Measurements from ENCODE around the gene RPL23. TPM values are rescaled to one million over a fixed set of nuclear protein-coding genes. Genes with fewer than 3 reads are reported as not detected.

Gene RPL23
- total RNA-seq, 1 experiment from 2014 or later = 2,873 TPM

DNA sequence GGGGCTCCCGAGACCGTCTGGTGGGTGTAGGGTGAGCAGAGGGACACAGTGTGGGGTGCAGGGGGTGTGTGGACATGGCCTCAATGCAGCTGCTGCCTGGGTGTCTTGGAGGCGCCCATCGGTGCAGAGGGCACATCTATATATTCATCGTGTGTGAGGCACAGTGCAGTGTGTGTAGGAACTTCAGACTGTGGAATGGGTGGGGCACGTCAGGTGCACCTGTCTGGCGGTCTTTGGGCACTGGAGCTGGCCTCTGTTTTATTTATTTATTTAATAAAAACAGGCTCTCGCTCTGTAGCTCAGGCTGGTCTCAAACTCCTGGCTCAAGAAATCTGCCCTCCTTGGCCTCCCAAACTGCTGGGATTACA is 33.1 kb upstream of the RPL23 start:
- DNase-seq (ENCODE audit: low read depth, low spot score) = no peak
- in situ Hi-C loops (cut with HindIII; ENCODE audit: low pct_unique_long_range_greater_than_20kb, low sequenced_read_pairs) = no loop called here

DNA sequence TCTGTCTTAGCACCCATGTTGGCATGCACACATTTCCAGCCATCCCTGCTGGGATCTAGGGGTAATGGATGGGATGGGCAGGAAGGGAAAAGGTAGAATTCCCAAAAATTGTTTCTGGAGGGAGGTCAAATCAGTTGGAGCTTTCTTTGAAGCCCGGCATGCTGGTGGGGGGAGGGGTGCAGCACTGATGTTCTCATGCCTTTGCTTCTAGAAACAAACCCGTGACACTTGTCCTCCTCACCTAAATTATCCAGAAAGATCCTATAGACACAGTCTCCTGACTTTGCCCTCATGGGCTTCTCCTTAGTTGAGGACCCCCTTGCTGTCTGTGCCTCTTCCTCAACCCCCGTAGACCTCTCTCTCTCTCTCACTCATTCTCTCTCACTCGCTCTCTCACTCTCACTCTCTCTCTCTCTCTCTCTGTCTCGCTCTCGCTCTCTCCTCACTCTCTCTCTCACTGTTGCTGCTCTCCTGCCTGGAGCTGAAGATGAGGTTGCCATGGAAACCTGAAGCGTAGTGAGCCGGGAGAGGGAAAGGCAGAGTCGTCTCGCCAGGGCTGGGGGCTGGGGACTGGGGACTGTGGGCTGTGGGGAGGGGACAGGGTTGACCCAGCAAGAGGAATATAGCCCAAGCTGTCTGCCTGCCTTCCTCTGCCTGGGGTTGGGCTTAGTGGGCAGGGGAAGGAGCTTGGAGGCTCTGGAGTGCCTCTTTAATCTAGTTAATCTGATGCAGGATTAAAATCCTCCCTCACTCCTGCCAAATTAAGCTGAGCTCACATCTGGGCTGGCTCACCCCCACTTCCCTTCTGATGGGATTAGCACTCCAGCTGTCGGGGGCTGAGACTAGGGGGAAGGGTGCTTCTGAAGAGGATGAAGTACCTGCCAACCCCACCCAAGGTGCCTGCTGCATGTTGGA is 32.5 kb upstream of the RPL23 start:
- in situ Hi-C loops (cut with HindIII; ENCODE audit: low pct_unique_long_range_greater_than_20kb, low sequenced_read_pairs) = no loop called here
- no peak for DNase-seq (ENCODE audit: low read depth, low spot score)

DNA sequence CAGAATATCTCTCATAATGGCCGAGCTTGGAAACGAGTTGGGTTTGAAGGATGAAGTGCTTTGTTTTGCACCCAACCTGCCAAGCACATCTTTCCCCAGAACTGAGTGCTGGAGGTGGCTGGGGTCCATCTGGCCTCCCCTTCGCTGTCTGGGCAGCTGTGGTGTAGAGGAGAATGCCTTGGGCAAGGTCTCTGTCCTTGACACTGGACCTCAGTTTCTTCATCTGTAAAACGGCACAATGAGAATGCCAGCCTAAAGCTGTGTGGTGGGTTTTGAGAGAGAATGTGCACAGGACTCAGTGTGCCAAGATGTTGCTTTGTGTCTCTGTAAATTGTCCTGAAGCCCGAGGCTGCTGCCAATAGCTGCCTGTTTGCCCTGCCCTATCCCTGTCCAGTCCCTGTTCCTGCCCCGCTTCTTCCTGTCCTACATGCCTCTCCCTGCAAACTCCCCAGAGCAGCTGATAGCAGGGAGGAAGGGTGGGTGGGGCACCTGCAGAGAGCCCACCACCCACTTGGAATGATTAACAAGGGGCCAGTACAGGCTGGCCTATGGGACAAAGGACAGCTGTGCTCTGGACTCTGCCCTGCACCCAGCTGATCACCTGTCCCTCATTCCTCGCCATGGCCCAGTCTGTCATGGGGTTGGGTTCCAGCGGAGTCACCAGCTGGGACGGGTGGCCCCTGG is 31.7 kb upstream of the RPL23 start:
- DNase-seq (ENCODE audit: low read depth, low spot score) = no peak
- in situ Hi-C loops (cut with HindIII; ENCODE audit: low pct_unique_long_range_greater_than_20kb, low sequenced_read_pairs) = no loop called here

DNA sequence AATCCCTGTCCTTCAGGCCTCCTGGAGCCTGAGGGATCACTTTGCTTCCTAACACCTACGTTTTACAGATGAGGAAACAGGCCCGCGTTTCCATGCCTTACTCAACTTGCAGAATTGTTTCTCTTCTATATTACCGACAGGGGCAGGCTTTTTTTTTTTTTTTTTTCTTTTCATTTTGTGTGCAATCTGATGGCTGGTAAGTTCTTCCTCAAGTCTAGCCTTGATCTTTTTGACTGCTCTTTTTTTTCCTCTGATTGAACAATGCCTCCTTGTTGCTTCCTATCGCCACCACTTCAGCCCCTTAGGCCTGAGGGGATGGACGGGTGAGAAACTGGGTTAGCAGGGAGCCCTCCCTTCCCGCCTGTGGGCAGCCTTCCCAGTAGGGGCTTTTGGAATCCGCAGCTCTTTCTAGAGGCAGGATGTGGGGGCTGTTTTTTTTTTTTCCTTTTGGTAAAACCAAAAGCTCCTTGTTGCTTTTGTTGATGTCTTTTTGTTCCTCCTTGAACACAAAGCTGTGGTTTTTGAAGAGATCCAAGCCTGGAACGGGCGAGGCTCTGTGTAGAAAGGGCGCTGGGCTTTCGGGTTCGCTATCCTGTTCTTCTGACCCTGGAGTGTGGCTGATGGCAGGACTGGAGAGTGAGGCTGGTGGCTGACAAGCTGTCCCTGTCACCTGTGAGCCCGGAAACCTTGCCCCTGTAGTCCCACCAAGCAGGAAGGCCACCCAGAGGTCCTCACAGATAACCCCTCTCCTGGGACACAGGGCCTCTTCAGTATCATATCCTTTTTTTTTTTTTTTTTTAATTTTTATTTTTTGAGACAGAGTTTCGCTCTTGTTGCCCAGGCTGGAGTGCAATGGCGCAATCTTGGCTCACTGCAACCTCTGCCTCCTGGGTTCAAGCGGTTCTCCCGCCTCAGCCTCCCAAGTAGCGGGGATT is 30.3 kb upstream of the RPL23 start:
- DNase-seq (ENCODE audit: low read depth, low spot score) = peak; percentile 95
- in situ Hi-C loops (cut with HindIII; ENCODE audit: low pct_unique_long_range_greater_than_20kb, low sequenced_read_pairs) = no loop called here

DNA sequence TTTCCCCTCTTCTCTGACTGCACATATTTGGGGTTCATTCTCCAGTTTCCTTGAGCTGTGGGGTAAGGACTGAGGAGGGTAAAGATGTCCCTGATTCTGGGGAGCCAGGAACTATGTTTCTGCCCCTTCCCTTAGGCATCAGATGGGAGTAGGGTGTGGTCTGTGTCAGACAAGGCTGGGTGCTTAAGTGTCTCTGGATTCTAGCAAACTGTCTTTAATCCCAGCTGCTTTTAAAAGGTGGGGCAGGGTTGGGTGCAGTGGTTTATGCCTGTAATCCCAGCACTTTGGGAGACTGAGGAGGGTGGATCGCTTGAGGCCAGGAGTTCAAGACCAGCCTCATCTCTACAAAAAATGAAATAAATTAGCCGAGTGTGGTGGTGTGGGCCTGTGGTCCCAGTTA is 29.3 kb upstream of the RPL23 start:
- in situ Hi-C loops (cut with HindIII; ENCODE audit: low pct_unique_long_range_greater_than_20kb, low sequenced_read_pairs) = no loop called here
- no peak for DNase-seq (ENCODE audit: low read depth, low spot score)

DNA sequence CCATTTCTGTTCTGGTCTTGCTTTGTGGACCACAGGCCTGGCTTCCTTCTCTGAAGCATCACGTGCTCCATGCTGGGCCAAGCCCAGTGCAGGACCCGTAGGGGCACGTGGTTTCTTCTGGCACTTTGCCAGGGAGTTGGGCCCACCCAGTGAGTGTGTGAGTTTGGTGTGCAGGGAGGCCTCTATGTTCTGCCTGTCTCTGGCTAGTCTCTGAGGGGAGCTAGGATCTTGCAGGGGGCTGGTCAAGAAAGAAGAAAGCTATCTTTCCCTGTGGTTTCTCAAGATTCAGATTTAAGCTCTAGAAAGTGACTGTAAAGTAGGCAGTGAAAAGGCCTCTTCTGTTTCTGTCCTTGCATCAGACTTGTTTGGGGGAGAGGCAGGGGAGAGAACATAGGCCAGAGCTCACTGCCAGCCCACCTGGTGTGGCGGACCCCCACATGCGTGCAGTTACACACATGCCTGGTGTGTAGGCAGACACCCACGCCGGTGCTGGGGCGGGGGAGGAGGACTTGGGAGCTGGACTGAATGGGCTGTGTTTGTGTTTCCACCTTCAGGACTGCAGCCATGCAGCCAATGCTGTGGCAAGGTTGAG is 28.2 kb upstream of the RPL23 start:
- in situ Hi-C loops (cut with HindIII; ENCODE audit: low pct_unique_long_range_greater_than_20kb, low sequenced_read_pairs) = no loop called here
- DNase-seq (ENCODE audit: low read depth, low spot score) = peak; percentile 68

DNA sequence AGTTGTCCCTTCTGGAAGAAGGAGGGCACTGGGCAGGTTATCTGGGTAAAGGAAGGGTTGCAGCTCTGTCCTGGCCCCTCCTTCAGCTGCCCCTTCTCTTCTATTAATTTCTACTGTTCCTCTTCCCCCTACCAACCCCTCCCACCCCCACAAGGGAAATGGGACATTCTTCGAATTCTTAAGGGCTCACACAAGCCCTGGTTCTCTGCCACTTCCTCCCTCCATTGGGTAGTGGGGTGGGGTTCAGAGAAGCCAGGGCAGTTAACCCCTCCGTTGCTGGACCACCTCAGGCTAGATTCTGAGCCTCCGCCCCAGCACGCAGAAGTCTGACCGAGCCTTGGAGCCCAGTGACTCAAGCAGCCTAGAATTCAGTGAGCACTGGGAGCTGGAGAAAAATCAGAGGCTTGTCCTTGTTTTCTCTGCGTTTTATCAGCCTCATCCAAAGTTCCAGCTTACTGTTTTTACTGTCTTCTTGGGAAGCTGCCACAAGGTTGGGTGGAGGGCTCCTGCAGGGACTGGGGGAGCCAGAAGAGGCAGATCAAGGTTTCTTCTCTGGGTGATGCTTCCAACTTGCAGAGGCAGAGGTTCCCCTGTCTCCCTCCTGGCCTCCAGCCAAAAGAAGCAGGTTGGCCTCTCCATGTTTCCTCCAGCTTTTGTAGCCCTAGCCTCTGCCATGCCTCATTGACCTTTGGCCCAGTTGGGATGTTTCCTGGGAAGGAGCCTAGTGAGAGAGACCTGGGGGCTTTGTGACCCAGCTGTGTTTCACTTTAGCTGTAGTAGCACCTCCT is 26.6 kb upstream of the RPL23 start:
- DNase-seq (ENCODE audit: low read depth, low spot score) = peak; percentile 43
- in situ Hi-C loops (cut with HindIII; ENCODE audit: low pct_unique_long_range_greater_than_20kb, low sequenced_read_pairs) = no loop called here

DNA sequence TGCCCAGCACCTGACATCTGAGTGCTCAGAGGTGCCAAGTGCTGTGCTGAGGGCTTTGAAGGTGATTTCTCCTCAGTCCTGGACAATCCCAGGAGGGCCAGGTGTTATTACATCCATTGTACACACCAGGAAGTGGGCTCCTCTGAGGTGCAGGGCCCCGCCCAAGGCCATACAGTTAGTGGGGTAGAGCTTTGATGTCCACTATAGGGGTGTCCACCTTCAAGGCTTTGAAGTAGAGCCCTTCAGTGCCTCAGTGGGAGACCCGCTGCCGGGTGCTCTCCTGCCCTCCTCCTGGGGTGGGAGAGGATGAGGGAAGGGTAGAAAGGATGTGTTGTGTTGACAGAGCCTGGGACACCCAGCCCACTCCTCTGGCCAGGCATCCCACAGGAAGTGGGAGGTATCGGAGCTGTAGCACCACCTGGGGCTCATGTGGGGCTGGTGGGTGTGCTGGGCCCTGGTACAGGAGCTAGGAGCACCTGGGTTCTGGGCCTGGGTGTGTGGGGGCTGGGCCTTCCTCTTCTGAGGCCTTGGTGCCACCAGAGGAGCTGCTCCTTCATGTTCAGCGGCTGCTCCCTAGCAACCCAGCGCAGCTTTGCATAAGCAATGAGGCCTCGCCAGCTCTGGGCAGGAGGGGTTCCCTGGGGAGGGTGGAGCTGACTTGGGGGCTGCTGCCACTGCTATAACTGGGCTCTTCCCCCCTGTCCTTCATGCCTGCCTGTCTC is 23.8 kb upstream of the RPL23 start:
- in situ Hi-C loops (cut with HindIII; ENCODE audit: low pct_unique_long_range_greater_than_20kb, low sequenced_read_pairs) = no loop called here
- no peak for DNase-seq (ENCODE audit: low read depth, low spot score)

DNA sequence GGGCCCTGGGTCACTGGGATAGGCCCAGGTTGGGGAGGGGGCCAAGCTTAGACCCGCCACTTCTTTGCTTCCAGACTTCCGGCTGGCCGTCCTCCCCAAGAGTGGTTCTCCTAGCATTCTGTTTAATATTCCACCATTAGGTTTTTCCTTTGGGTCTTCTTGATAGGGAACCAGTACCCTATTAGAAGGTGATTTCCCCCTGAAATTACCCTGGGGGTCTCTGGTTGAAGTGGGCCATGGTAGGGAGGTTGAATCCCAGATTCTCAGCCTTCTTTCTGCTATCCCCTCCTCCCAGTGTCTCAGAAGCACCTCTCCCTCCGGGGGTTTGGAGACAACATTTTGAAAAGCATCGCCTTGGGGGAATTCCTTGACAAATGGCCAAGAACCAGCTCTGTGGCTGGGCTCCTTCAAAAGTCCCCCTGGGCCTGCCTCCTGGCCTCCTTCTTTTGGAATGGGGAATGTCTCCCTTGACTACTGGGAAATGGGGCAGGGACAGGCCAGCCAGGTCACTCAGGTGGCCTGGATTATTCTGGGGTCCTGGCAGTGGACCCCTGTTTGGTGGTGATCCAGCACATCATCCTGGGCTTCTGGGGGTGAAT is 22.1 kb upstream of the RPL23 start:
- in situ Hi-C loops (cut with HindIII; ENCODE audit: low pct_unique_long_range_greater_than_20kb, low sequenced_read_pairs) = no loop called here
- no peak for DNase-seq (ENCODE audit: low read depth, low spot score)

DNA sequence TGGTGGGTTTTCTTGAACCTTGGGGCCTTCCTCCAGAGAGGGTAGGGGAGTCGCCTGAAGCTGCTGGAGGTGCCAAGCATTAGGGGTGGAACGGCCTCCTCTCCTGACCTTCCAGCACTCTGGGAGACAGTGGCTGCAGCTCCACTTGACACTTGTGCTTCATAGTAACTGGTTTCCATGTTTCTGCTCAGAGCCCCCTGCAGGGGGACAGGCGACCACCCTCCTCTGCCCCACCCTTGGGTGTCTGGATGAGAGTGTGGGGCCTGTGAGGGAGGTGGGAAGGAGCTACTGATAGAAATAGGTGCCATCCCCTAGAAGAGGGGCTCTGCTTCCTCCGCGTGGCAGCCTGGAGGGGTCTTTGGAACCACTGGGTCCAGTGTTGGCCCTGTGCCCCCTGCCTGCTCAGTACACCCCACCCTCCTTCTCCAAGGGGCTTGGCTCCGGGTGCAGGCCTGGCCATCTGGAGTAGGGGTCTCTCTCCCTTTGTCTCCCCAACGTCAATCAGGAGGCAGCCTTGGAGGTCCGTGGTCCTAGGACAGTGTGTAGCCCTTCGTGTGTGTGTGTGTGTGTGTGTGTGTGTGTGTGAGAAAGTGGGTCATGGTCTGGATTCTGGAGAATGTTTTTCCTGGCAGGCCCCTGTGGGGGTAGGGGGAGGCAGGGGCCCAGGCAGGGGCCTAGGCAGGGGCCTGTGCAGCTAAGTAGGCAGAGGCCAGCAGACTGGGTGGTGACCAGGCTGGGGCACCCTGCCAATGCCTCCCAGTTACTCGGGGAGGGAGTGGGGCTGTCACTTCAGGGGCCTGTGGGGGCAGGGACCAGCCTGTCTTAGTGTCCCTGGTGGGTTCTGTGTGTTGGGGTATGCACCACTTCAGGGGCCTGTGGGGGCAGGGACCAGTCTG is 21.2 kb upstream of the RPL23 start:
- in situ Hi-C loops (cut with HindIII; ENCODE audit: low pct_unique_long_range_greater_than_20kb, low sequenced_read_pairs) = no loop called here
- DNase-seq (ENCODE audit: low read depth, low spot score) = no peak

DNA sequence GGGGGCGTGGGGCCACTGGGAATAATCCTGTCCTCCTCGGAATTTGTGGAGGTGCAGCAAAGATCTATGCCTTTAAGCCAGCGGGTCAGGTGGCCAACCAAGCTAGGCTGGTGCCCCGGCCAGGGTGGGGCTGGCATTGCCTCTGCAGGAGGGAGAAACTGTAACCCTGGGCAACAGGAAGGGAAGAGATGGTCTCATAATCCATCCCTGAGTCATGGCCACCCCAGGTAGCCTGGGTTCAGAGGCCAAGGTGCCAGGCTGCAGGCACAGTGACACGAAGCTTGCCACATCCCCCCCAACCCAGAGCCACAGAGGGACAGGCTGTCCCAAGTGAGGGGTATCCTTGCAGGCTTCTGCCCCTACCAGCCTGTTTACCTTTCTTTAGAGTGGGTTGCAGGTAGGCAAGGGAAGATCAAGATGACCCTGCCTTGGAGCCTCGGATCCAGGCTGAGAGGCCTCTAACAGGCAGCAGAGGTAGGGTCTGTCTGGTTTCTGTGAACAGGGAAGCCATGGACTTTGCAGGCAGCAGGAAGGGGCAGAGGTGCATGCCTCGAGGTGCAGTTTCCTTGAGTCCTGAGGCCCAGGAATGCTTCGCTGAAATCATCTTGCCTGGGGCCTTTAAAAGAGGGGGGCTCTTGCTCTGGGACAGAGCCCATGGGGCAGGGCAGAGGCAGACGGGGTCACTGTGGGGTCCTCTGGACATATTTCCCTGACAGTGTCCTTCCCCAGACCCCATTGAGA is 20.3 kb upstream of the RPL23 start:
- in situ Hi-C loops (cut with HindIII; ENCODE audit: low pct_unique_long_range_greater_than_20kb, low sequenced_read_pairs) = no loop called here
- DNase-seq (ENCODE audit: low read depth, low spot score) = no peak

DNA sequence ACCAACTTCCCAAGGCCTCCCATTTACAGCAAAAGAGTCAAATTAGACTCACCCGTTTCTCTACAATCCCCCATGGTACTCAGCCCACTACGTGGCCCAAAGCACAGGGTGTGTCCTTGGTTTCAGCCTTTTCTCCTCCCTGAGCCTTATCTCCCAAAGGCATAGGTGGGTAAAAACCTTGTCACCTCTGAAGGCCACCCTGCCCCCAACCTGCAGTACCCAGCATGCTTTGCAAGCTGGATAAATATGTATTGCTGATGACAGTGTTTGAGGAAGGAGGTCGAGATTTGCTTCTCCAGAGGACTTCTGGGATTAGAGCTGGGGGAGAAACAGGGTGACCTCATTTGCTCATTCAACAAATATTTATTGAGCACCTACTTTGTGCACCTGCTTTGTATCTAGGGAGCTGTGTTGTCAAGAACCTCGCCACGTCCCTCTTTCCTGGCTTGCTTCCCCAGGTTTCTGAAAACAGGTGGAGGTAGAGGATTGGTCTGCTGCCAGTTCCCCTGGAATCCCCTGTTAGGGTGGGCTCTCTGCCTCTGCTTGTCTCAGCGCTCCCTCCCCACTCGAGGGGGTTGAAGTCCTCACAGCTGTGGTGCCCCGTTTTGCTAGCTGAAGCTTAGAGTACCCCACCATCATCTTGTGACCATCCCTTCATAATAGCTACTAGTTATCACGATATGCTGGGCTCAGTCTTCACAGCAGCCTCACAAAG is 19.3 kb upstream of the RPL23 start:
- no peak for DNase-seq (ENCODE audit: low read depth, low spot score)
- in situ Hi-C loops (cut with HindIII; ENCODE audit: low pct_unique_long_range_greater_than_20kb, low sequenced_read_pairs) = no loop called here

DNA sequence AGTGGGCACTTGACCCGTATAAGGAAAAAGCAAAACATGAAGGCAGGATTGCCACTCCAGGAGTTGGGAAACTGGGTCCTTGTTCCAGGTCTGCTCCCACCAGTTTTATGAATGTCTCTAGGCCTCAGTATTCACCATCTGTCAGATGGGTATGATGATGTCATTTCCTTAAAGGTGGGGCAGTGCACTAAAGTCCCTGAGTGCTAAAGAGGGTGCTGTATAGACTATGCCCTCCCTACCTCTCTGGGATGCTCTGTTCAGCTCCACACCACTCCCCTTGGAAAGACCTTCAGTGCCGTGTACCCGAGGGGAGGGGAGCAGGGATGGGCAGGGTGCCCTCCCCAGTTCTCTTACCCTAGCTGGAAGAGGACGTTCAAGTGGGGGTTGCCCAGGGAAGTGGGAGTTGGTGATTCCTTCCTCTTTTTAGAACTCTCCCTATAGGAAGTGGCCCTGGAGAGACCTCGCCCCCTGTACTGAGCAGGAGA is 18.5 kb upstream of the RPL23 start:
- in situ Hi-C loops (cut with HindIII; ENCODE audit: low pct_unique_long_range_greater_than_20kb, low sequenced_read_pairs) = no loop called here
- DNase-seq (ENCODE audit: low read depth, low spot score) = no peak

All from SK-MEL-5 (cell line).